Panc1 (cell line): ENCODE measurements around the gene FRY. TPM values are rescaled to one million over a fixed set of nuclear protein-coding genes. Genes with fewer than 3 reads are reported as not detected.

Experiments
- ATAC-seq: fragments of 200-7000 bp; cut with Tn5 transposase; 2 replicates; pipeline ENCODE4 v1.9.1; 2020; ENCODE audit warnings: mild to moderate bottlenecking, moderate library complexity
- BruUV-seq: library from RNA; stranded (reverse); fragments of 400-500 nt; replicated peaks from 2 replicates; lab custom pipeline; 2021; lab: Mats Ljungman, UMichigan
- CTCF ChIA-PET: fragments of 300-600 bp; sonication (Branson Sonifier 250); formaldehyde crosslinking; loops from one replicate; lab custom pipeline; 2022; ENCODE audit warnings: antibody characterized with exemption; lab: Charles Lee
- POLR2A ChIA-PET: fragments of 300-600 bp; sonication (Branson Sonifier 250); formaldehyde crosslinking; loops from one replicate; lab custom pipeline; 2022; ENCODE audit warnings: antibody characterized with exemption; lab: Charles Lee
- DNase-seq: peaks from one replicate; pipeline ENCODE4 v3.0.0-alpha.2; 2010; ENCODE audit warnings: low read depth, low spot score
- H3K27ac ChIP-seq: 2 replicates; pipeline ENCODE4 v1.5.1; 2011; ENCODE audit warnings: mild to moderate bottlenecking, low read length, inconsistent platforms
- H3K27me3 ChIP-seq: fragments of 200-500 bp; sonication (Bioruptor generic); 2 replicates; pipeline ENCODE4 v1.6.0; 2014; ENCODE audit warnings: low read length, inconsistent platforms; ENCODE audit not compliant: control insufficient read depth, insufficient read depth
- H3K36me3 ChIP-seq: fragments of 200-500 bp; sonication (Bioruptor generic); 2 replicates; pipeline ENCODE4 v1.5.1; 2014; ENCODE audit warnings: inconsistent platforms, mild to moderate bottlenecking, low read length, moderate library complexity; ENCODE audit not compliant: control insufficient read depth, insufficient read depth
- H3K4me1 ChIP-seq: 2 replicates; pipeline ENCODE4 v1.5.1; 2011; ENCODE audit warnings: inconsistent platforms, mild to moderate bottlenecking, low read length, moderate library complexity; ENCODE audit not compliant: control insufficient read depth, insufficient read depth
- H3K4me3 ChIP-seq, 2 experiments: 2 replicates each; pipeline ENCODE4 v1.5.1; 2011 to 2012; ENCODE audit warnings: low read depth in 2 of 2, low read length in 2 of 2, mild to moderate bottlenecking in 2 of 2, inconsistent platforms in 1 of 2, moderate library complexity in 1 of 2
- H3K9me3 ChIP-seq: fragments of 200-500 bp; sonication (Bioruptor generic); 2 replicates; pipeline ENCODE4 v1.5.1; 2014; ENCODE audit warnings: low read depth, mild to moderate bottlenecking, inconsistent platforms, low read length, moderate library complexity; ENCODE audit not compliant: control insufficient read depth, insufficient read depth
- POLR2AphosphoS5 ChIP-seq: IDR thresholded peaks from 2 replicates; pipeline ENCODE4 v1.6.1; 2012; ENCODE audit warnings: mild to moderate bottlenecking, low read depth, low read length, moderate library complexity
- SIN3A ChIP-seq: IDR thresholded peaks from 2 replicates; pipeline ENCODE4 v1.6.1; 2012; ENCODE audit warnings: low read depth, mild to moderate bottlenecking, low read length, moderate library complexity, borderline replicate concordance; ENCODE audit not compliant: insufficient read depth
- TCF7L2 ChIP-seq: IDR thresholded peaks from 2 replicates; pipeline ENCODE4 v1.6.1; 2011; ENCODE audit warnings: mild to moderate bottlenecking, low read depth, low read length, inconsistent platforms
- in situ Hi-C: cut with HindIII; loops from 2 replicates; pipeline ENCODE4 v1.10.0; 2016; ENCODE audit warnings: low sequenced_read_pairs, low pct_unique_long_range_greater_than_20kb
- intact Hi-C: fragments of 100-400 bp; cut with micrococcal nuclease; formaldehyde crosslinking; loops from one replicate; pipeline ENCODE4 v1.10.0; 2022; ENCODE audit not compliant: unreplicated experiment
- total RNA-seq: library from RNA; stranded (reverse); gene quantifications from one replicate; pipeline ENCODE4 v1.2.1, GENCODE V29; 2021; ENCODE audit not compliant: unreplicated experiment
- TF ChIP-seq, protein P1 (sequence below), 2 experiments: IDR thresholded peaks; 2 replicates each; pipeline ENCODE4 v1.6.1; 2011 to 2012; ENCODE audit warnings: low read depth in 2 of 2, control low read depth in 1 of 2, low read length in 1 of 2, mild to moderate bottlenecking in 1 of 2, moderate library complexity in 1 of 2; ENCODE audit not compliant: insufficient read depth in 1 of 2
- TF ChIP-seq, protein P2 (sequence below): fragments of 450-650 bp; IDR thresholded peaks from 2 replicates; pipeline ENCODE4 v1.5.1; 2017; ENCODE audit warnings: mild to moderate bottlenecking

FRY gene
- total RNA-seq, 1 experiment from 2014 or later, result 0.18 TPM

DNA sequence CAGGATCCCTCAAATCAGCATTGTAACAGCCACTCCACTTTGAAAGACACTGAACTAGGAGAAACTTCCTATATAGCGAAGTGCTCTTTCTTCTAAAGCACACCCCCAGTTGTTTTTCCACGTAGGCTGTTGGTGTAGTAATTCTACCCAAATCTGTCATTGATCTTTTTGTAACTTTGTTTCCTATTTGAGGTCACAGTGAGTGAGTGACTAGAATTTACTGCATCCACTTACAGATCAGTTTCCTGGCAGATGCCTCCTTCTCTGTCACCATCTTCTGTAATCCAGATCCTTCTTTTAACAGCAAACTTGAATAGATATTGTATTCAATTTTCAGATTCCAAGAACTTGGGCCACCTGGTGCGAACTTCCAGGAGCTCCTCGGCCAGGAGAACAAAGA is 268.3 kb downstream of the FRY start:
- DNase-seq, result no peak
- H3K27me3 ChIP-seq, result peaks cover 8% of the 10 kb centered on the region
- no peak for ATAC-seq
- TF ChIP-seq TCF7L2, result no peak
- TF ChIP-seq POLR2AphosphoS5, result no peak
- no peak for TF ChIP-seq SIN3A
- TF ChIP-seq, protein P1, sequence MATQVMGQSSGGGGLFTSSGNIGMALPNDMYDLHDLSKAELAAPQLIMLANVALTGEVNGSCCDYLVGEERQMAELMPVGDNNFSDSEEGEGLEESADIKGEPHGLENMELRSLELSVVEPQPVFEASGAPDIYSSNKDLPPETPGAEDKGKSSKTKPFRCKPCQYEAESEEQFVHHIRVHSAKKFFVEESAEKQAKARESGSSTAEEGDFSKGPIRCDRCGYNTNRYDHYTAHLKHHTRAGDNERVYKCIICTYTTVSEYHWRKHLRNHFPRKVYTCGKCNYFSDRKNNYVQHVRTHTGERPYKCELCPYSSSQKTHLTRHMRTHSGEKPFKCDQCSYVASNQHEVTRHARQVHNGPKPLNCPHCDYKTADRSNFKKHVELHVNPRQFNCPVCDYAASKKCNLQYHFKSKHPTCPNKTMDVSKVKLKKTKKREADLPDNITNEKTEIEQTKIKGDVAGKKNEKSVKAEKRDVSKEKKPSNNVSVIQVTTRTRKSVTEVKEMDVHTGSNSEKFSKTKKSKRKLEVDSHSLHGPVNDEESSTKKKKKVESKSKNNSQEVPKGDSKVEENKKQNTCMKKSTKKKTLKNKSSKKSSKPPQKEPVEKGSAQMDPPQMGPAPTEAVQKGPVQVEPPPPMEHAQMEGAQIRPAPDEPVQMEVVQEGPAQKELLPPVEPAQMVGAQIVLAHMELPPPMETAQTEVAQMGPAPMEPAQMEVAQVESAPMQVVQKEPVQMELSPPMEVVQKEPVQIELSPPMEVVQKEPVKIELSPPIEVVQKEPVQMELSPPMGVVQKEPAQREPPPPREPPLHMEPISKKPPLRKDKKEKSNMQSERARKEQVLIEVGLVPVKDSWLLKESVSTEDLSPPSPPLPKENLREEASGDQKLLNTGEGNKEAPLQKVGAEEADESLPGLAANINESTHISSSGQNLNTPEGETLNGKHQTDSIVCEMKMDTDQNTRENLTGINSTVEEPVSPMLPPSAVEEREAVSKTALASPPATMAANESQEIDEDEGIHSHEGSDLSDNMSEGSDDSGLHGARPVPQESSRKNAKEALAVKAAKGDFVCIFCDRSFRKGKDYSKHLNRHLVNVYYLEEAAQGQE (IDR thresholded peaks at IDR 0.05; ENCODE audit: insufficient read depth in 1 of 2, low read depth in 2 of 2, low read length in 1 of 2), result no peak
- TF ChIP-seq, protein P2, sequence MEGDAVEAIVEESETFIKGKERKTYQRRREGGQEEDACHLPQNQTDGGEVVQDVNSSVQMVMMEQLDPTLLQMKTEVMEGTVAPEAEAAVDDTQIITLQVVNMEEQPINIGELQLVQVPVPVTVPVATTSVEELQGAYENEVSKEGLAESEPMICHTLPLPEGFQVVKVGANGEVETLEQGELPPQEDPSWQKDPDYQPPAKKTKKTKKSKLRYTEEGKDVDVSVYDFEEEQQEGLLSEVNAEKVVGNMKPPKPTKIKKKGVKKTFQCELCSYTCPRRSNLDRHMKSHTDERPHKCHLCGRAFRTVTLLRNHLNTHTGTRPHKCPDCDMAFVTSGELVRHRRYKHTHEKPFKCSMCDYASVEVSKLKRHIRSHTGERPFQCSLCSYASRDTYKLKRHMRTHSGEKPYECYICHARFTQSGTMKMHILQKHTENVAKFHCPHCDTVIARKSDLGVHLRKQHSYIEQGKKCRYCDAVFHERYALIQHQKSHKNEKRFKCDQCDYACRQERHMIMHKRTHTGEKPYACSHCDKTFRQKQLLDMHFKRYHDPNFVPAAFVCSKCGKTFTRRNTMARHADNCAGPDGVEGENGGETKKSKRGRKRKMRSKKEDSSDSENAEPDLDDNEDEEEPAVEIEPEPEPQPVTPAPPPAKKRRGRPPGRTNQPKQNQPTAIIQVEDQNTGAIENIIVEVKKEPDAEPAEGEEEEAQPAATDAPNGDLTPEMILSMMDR, result no peak
- no peaks in the 10 kb centered on the region for H3K36me3 ChIP-seq
- ChIA-PET POLR2A (no interaction called here), CTCF (no interaction called here)
- BruUV-seq, result no TSS peak
- H3K27ac ChIP-seq, result no peak overlapping the region
- no peaks in the 10 kb centered on the region for H3K9me3 ChIP-seq
- H3K4me1 ChIP-seq, result no peaks in the 10 kb centered on the region
- in situ Hi-C loops, result no loop called here
- intact Hi-C loops, result no loop called here
- H3K4me3 ChIP-seq, result no peak overlapping the region

DNA sequence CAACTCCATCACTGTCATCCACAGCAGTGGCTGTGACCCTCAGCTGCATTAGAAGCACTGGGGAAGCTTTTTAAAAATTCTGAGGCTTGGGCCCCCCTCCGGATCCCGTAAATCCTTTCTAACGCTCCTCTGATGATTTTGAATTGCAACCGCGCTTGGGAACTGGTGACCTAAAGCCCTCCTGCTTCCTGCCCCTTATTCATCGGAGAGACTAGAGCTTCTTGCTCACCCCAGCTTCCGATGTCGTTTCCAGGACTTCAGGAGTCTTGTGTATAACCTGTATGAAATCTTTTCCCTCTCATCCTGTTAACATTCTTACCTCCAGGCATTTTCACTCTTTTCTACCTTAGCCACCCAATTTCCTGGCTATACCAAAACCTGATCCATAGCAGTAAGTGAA is 268.8 kb downstream of the FRY start:
- Histone ChIP-seq H3K4me1 (no peaks in the 10 kb centered on the region), H3K36me3 (no peaks in the 10 kb centered on the region), H3K4me3 (no peak overlapping the region), H3K27me3 (peaks cover 8% of the 10 kb centered on the region), H3K9me3 (no peaks in the 10 kb centered on the region), H3K27ac (no peak overlapping the region)
- TF ChIP-seq, protein P1 (IDR thresholded peaks at IDR 0.05; ENCODE audit: insufficient read depth in 1 of 2, low read depth in 2 of 2, low read length in 1 of 2), result no peak
- TF ChIP-seq, protein P2, result no peak
- TF ChIP-seq POLR2AphosphoS5 (no peak), TCF7L2 (no peak), SIN3A (no peak)
- ChIA-PET POLR2A (no interaction called here), CTCF (no interaction called here)
- no peak for DNase-seq
- no peak for ATAC-seq
- in situ Hi-C loops, result no loop called here
- BruUV-seq, result no TSS peak
- intact Hi-C loops, result no loop called here
